RPMI8226 (cell line): ENCODE results near the gene EIF2B1.
"Not testable (repeated sequence)": the region's sequence is repeated elsewhere in the genome, so short reads cannot be mapped to it uniquely, and the experiment has no call there.

Source experiments
- DNase-seq: peaks from one replicate; pipeline ENCODE4 v3.0.0-alpha.2; 2015

Gene EIF2B1

DNA sequence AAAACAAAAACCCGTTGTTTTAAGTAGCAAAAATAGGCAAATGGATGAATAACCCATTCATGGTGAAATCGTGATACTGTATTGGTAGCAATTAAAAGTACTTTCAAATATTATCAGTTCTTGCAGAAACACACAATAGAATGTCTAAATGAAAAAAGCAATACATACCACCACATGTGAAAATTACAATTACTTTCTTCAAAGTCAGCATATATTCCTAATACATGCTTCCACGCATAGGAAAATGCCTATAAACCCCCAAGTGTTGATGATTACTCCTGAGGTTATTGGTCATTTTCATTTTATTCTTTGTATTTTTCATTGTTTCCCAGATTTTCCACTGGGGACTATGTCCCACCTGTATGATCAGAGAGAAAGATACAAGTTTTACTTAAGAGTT lies 16.3 kb downstream of the EIF2B1 start:
- no peak for DNase-seq

DNA sequence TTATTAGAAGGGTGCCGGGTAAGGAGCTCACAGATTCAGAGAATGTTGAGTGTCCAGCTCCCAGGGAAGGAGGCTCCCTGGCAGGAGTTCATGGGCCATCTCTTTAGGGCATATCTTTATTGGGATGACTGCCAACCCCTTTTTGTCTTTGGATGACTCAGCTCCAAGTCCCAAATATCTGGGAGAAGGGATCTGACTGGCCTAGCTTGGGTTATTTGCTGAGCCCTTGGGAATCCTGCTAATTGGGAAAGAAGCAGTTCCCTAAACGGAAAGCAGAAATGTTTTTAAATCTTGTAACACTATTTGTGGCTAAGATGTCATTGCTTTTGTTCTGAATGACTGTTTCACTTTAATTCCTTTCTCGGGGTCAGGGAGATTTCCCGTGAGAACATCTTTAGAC lies 19.0 kb downstream of the EIF2B1 start:
- no peak for DNase-seq

DNA sequence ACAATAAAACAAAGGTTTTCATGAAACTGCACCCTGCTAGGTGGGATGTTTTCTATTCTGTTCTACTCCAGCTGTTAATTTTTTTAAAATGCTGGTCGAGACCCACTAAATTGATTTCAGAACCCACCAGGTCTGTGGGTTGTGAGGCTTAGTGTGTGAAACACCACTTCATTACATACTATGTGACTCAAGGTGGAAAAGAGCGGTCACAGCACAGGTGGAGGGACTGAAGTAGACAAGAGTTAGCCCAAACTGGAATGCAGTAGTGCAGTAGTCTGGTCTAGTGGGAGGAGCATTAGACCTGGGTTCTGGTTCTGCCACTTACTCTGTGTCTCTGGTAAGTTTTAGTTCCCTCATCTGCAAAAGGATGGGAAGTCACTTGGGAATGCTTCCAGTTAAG lies 19.4 kb downstream of the EIF2B1 start:
- no peak for DNase-seq

GRCh38 chr12:123608182-123608581 lies 25.3 kb downstream of the EIF2B1 start:
- DNase-seq = no peak

DNA sequence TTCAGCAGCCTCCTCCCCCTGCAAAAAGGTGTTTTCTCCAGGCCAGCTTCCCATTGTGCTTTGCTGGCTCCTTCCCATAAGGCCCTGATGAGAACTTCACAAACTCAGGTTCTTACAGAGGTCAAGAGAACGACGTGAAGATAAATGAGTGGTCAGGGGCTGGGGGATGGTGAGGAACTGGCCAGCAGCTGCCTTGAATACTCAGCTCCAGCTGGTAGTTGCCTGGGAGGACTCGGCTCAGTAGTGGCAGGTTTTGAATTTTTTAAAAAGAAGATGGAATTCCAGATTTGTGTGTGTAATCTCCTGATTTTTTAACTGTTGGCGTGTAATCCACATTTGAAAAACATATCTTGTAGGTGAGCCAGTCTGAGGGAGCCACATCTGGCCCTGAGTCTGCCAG lies 25.7 kb downstream of the EIF2B1 start:
- no peak for DNase-seq

DNA sequence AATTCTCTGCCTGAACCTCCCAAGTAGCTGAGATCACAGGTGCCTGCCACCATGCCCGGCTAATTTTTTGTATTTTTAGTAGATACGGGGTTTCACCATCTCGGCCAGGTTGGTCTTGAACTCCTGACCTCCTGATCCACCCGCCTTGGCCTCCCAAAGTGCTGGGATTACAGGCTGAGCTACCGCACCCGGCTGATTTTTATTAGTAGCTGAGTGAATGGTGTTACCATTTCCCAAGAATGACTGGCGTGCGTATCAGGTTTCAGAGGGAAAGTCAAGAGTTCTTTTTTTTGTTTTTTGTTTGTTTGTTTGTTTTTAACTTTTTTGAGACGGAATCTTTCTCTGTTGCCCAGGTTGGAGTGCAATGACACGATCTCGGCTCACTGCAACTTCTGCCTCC lies 30.0 kb downstream of the EIF2B1 start:
- DNase-seq = not testable (repeated sequence)

- peak; percentile 26 for DNase-seq
Measured at GRCh38 chr12:123602651-123603195, 30.8 kb downstream of the EIF2B1 start.

GRCh38 chr12:123601602-123602489 lies 31.6 kb downstream of the EIF2B1 start, which contains the start of gene DDX55:
DDX55 (plus strand) TSS chr12:123602099; CDS start chr12:123602149, 50 bp downstream.
- peak; percentile 92 for DNase-seq

DNA sequence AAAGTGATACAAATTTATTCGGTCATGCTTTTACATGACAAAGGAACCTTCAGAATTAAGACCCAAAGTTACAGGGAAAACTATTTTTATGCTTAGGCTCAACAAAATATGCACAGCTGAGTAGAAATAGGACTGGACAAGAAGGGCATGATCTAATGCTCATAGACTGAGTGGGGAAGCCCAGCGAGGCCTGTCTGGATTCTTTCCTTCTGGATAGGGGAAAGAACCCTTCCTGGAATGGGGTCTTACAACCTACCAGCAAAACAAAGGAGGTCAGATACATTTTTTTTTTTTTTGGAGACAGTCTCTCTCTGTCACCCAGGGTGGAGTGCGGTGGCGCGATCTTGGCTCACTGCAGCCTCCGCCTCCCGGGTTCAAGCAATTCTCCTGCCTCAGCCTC lies 33.8 kb downstream of the EIF2B1 start:
- DNase-seq = no peak

DNA sequence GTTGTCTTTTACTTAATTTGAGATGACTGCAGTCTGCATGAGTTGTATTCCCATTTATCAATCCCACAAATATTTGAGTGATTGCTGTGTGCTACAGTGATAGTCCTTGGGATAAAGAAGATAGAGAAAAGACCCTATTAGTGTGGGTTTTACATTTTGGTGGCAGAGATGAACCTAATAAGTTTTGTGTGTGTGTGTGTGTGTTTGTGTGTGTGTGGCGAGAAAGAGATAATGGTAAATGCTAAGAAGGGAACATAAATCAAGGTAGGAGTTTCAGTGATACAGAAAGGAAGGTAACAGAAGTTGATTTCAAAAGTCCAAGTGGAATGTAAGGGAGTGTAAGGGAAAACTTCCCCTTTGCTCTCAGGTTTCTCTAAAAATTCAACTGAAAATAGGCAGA lies 34.2 kb downstream of the EIF2B1 start:
- no peak for DNase-seq

DNA sequence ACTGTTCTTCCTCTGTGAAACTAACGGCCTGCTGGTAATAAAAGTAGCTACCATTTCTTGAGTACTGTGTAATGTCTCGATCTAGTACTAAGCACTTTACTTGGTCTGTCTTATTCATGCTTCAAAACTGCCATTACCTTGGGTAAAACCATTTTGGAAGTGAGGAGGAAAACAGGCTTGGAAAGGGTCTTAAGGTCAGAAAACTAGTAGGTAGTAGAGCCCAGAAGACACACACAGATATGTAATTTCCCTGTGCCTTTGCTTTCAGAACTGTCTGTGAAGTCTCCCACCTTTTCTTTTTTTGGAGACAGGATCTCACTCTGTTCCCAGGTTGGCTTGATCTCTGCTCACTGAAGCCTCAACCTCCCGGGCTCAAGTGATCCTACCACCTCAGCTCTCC lies 35.0 kb downstream of the EIF2B1 start:
- no peak for DNase-seq

DNA sequence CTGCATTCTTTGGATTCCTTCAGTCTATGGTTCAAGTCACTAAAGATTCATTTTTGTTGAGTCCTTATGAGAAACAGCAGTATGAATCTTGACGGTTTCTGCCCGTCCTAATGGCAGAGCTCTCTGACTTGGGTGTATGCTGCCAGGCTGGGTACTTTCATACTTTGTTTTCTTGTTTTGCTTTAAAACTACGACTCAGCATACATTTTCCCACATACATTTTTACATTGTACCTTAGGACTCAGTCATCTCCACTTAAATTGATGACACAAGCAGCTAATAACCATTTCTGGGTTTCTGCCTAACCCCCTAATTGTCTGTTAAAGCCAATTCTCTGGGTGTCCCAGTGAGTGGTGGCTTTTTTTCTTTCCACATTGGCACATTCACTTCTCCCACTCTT lies 36.4 kb downstream of the EIF2B1 start:
- DNase-seq = no peak

DNA sequence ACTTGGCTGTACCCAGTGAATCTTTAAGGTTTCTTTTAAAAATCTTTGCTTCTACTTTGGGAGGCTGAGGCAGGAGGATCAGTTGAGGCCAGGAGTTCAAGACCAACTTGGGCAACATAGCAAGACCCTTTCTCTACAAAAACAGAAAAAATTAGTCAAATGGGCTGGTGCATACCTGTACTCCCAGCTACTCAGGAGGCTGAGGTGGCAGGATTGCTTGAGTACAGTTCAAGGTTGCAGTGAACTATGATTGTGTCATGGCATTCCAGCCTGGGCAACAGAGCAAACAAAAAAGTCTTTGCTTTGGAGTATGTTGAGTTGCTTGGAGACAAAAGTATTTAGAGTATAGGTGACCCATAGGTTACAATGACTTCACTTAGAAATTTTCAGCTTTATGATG lies 37.8 kb downstream of the EIF2B1 start:
- no peak for DNase-seq

- DNase-seq = no peak
Measured at GRCh38 chr12:123591702-123592481, 41.6 kb downstream of the EIF2B1 start.

GRCh38 chr12:123580772-123581171 lies 52.7 kb downstream of the EIF2B1 start:
- no peak for DNase-seq

DNA sequence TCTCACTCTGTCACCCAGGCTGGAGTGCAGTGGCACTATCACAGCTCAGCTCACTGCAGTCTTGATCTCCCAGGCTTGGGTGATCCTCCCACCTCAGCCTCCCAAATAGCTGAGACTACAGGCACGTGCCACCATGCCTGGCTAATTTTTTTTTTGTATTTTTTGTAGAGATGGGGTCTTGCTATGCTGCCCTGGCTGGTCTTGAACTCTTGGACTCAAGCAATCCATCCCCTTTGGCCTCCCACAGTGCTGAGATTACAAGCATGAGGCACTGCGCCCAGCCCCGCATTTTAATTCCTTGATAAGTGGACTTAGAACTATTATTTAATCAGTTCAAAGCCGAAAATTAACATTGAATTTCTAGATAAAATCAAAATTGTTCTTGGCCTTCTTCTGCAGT lies 54.7 kb downstream of the EIF2B1 start:
- not testable (repeated sequence) for DNase-seq

- no peak for DNase-seq
Measured at GRCh38 chr12:123578243-123578642, 55.2 kb downstream of the EIF2B1 start.

DNA sequence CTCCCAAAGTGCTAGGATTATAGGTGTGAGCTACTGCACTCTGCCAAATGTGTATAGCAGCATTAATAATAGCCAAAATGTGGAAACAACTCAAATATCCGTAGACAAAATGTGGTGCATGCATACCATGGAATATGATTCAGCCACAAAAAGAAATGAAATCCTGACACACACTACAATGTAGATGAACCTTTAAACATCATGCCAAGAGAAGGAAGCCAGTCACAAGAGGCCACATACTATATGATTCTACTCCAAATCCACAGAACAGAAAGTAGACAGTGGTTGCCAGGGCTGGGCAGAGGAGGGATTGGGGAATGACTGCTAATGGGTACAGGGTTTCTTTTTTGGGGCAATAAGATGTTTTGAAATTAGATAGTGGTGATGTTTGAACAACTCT lies 56.9 kb downstream of the EIF2B1 start:
- no peak for DNase-seq

GRCh38 chr12:123573870-123574269 lies 59.6 kb downstream of the EIF2B1 start:
- DNase-seq = no peak

- DNase-seq = no peak
Measured at GRCh38 chr12:123572391-123572790, 61.1 kb downstream of the EIF2B1 start.

DNA sequence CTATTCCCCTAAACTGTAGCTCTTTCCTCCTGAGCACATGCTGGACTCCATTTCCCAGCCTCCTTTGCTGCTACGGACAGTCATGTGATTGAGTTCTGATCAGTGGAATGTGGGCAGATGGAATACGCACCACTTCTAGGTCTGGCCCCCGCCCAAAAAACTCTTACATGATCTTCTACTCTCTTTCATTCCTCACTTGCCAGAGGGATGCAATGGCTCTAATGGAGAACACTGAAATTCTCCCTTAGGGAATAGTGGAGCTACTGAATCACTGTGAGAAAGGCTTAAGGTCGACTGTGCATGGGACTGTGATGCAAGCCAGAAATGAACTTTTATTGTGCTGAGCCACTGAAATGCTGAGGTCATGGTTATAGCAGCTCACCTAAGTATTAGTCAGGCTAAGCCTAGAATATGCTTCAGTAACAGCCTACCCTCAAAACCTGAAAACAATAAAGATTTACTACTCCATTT lies 62.1 kb downstream of the EIF2B1 start:
- DNase-seq = peak; percentile 23
